Endothelial cell (in vitro differentiated cells): ENCODE data around the gene SLC30A5. TPM values are rescaled to one million over a fixed set of nuclear protein-coding genes. Genes with fewer than 3 reads are reported as not detected.

ENCODE experiments used
- DNase-seq: peaks from one replicate; pipeline ENCODE4 v3.0.0; 2021; ENCODE audit warnings: low spot score
- H3K27ac Mint-ChIP-seq: one replicate; pipeline ENCODE4 v1.8.0; 2021; ENCODE audit warnings: mixed read lengths, inconsistent platforms; ENCODE audit not compliant: unreplicated experiment
- H3K27me3 Mint-ChIP-seq: one replicate; pipeline ENCODE4 v1.8.0; 2021; ENCODE audit warnings: mild to moderate bottlenecking, moderate library complexity, mixed read lengths, inconsistent platforms; ENCODE audit not compliant: unreplicated experiment
- H3K36me3 Mint-ChIP-seq: one replicate; pipeline ENCODE4 v1.8.0; 2021; ENCODE audit warnings: mild to moderate bottlenecking, low read depth, mixed read lengths, inconsistent platforms; ENCODE audit not compliant: unreplicated experiment
- H3K4me1 Mint-ChIP-seq: one replicate; pipeline ENCODE4 v1.8.0; 2021; ENCODE audit warnings: mild to moderate bottlenecking, mixed read lengths, inconsistent platforms; ENCODE audit not compliant: unreplicated experiment
- H3K4me3 Mint-ChIP-seq: one replicate; pipeline ENCODE4 v1.8.0; 2021; ENCODE audit warnings: mild to moderate bottlenecking, mixed read lengths, inconsistent platforms; ENCODE audit not compliant: unreplicated experiment
- H3K9me3 Mint-ChIP-seq: one replicate; pipeline ENCODE4 v1.8.0; 2021; ENCODE audit warnings: mixed read lengths, inconsistent platforms; ENCODE audit not compliant: unreplicated experiment
- CTCF ChIP-seq: fragments of 200-600 bp; sonication (generic); IDR thresholded peaks from one replicate; pipeline ENCODE4 v1.5.0; 2021; ENCODE audit warnings: antibody characterized with exemption; ENCODE audit not compliant: unreplicated experiment
- total RNA-seq: library from RNA; stranded (reverse); fragmentation: NEBNext Ultra II Directional; extraction: Animal tissue kit (Norgen Biotek cat#: 25700); gene quantifications from one replicate; pipeline ENCODE4 v1.2.1, GENCODE V29; 2021; ENCODE audit not compliant: unreplicated experiment

Gene SLC30A5
- total RNA-seq, 1 donor from 2014 or later: 28.1 TPM

GRCh38 chr5:69078921-69079540 lies 14.8 kb upstream of the SLC30A5 start:
- Mint-ChIP-seq H3K4me1 (peaks cover 10% of the 10 kb centered on the region), H3K27ac (no peak overlapping the region), H3K9me3 (no peaks in the 10 kb centered on the region), H3K36me3 (no peaks in the 10 kb centered on the region), H3K4me3 (no peak overlapping the region), H3K27me3 (peaks cover 2% of the 10 kb centered on the region)
- no peak for DNase-seq
- TF ChIP-seq CTCF: no peak

- Mint-ChIP-seq H3K9me3 (no peaks in the 10 kb centered on the region), H3K27ac (no peak overlapping the region), H3K27me3 (no peaks in the 10 kb centered on the region), H3K36me3 (no peaks in the 10 kb centered on the region), H3K4me3 (no peak overlapping the region), H3K4me1 (peaks cover 10% of the 10 kb centered on the region)
- no peak for TF ChIP-seq CTCF
- DNase-seq: no peak
Measured at GRCh38 chr5:69079556-69079955, 14.3 kb upstream of the SLC30A5 start.

DNA sequence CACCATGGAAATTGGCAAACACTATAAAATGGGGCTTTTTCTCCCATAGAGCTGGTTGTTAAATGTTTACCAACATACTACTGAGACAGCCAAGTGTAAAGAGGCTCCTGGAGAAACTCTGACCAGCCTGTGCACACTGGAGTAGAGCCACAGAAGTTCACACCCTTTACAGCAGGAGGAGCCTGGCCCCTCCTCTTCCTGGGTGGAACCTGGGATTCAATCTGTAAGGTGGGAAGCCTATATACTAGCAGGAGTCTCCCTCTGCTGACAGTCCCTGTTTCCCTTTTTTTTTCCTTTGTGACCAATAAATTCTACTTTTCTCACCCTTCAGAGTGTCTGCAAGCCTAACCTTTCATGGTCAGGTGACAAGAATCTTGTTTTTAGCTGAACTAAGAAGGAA lies 10.4 kb upstream of the SLC30A5 start:
- H3K36me3 Mint-ChIP-seq: no peaks in the 10 kb centered on the region
- H3K27me3 Mint-ChIP-seq: no peaks in the 10 kb centered on the region
- no peaks in the 10 kb centered on the region for H3K9me3 Mint-ChIP-seq
- no peaks in the 10 kb centered on the region for H3K4me1 Mint-ChIP-seq
- no peak overlapping the region for H3K27ac Mint-ChIP-seq
- TF ChIP-seq CTCF: no peak
- H3K4me3 Mint-ChIP-seq: no peak overlapping the region
- no peak for DNase-seq

- no peak for TF ChIP-seq CTCF
- H3K9me3 Mint-ChIP-seq: no peaks in the 10 kb centered on the region
- H3K27me3 Mint-ChIP-seq: no peaks in the 10 kb centered on the region
- no peak overlapping the region for H3K4me3 Mint-ChIP-seq
- no peaks in the 10 kb centered on the region for H3K4me1 Mint-ChIP-seq
- no peaks in the 10 kb centered on the region for H3K36me3 Mint-ChIP-seq
- H3K27ac Mint-ChIP-seq: no peak overlapping the region
- no peak for DNase-seq
Measured at GRCh38 chr5:69084195-69084594, 9.6 kb upstream of the SLC30A5 start.

DNA sequence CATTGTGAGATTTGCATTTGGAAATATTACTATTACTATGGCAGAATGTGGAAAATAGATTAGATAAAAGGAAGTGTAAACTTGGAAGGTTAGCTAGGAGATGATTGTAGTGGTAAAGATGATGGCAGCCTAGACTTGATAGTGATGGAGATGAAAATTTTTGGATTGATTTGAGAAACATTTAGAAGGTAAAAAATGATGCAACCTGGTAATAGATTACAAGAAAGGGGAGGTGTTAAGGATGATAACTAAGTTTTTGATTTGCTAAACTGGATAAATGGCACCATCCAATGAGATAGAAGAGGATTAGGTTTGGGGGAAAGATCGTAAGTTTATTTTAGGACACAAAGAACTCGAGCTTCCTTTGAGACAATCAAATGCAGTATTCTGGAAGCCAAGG lies 8.9 kb upstream of the SLC30A5 start:
- no peaks in the 10 kb centered on the region for H3K4me1 Mint-ChIP-seq
- no peak overlapping the region for H3K4me3 Mint-ChIP-seq
- TF ChIP-seq CTCF: no peak

More for the DNA sequence above, 8.9 kb upstream of the SLC30A5 start:
- Mint-ChIP-seq H3K27me3 (no peaks in the 10 kb centered on the region), H3K27ac (no peak overlapping the region), H3K9me3 (no peaks in the 10 kb centered on the region), H3K36me3 (no peaks in the 10 kb centered on the region)
- DNase-seq: no peak
